ENCODE measurements around the gene ARHGAP28.

DNA sequence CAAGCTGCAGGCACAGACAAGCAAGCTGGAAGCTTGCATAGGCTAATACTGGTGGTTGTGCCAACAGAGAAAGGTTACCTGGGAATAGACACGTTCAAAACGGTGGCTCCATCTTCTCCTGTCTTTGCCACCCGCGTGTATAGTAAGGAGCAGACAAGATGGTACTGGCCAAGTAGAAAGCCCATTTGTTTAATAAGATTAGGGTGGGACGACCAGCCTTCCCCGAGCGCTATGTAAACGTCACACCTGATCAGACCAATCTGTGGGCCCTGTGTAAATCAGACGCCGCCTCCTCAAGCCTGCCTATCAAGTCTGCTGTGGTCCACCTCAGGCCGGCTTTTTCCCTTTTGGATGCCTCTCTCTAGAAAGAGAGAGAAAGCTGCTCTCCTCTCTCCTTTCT lies 198.8 kb downstream of the ARHGAP28 start:
- TF ChIP-seq POLR2AphosphoS5 (IDR thresholded peaks at IDR 0.05; ENCODE audit: insufficient read depth in 1 of 2, low read depth in 1 of 2): no peak
- TF ChIP-seq POLR2A (IDR thresholded peaks at IDR 0.05): no peak

Data from vagina (tissue), 2 donors.